Inflammatory macrophage treated with lipopolysaccharide for 1 hour (primary cell): ENCODE data around the gene PMM2.
A peak's percentile ranks its signal among the peaks of the same experiment; 100 is the strongest.
"Not testable (repeated sequence)": the region's sequence is repeated elsewhere in the genome, so short reads cannot be mapped to it uniquely, and the experiment has no call there.

Experiments used
- DNase-seq, 2 donors: peaks; one replicate each; pipeline ENCODE4 v3.0.0-alpha.2; 2020 to 2022

Gene PMM2

DNA sequence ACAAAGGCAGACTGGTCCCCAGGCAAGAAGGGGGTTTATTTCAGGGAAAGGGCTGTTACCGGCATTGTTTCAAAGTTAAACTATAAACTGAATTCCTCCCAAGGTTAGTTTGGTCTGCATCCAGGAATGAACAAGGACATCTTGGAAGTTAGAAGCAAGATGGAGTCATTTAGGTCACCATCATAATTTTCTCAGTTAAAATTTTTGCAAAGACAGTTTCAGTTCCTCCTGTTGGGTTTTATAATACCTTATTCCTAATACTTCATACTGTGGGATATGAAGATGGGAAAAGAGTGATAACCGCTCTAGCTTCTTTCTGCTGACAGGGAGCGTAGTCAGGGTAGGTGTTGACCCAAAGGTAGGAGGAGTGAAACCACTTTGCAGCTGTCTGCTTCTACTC is 24.8 kb downstream of the PMM2 start:
- DNase-seq, result no peak

DNA sequence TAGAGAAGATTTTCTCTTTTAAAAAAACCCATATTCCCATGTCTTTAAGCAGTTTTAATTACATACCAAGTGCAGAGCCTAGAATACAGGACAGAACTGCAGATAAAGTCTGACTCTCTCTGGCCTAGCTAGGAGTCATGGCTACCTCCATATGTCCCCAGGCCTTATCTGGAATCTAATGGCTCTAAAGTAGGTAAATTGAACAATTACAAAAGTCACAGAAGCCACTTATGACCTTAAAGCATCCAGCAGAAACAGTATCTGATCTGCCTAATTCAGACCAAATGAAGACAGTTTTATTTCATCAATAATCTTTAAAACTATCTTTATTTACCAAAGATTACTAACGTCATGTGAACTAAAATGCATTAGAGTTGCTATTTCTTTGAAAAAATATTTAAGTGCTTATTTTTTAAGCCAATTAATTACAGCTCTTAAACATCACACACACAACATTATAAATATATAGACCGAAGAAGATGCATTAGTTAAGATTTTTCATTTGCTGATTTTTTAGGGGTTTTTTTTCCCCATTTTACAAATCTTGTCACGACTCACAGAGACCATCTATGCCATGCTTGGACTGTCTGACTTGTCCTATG is 28.7 kb downstream of the PMM2 start:
- no peak for DNase-seq

DNA sequence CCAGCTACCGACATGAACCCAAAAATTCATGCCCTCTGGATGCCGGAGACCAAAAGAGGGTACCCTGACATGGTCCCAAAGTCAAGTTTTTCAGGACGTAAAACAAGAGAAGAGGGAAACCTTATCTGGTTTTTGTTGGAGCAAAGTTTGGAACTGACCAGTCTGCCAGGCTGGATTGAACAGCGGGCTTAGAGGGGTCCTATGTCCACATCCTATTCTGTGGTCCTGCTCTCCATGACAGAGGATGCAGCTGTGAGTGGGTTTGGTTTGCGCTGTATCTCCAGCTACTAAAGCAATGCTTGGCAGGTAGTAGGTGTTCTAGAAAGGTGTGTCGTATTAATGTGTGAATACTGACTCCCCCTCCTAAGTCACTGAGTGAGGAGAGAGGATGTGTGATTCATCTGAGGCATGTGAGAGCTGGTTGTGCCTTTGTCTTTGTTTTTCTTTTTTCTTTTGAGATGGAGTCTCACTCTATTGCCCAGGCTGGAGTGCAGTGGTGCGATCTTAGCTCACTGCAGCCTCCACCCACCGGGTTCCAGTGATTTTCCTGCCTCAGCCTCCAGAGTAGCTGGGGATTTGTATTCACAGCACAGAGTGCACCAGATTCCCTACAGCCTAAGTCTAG is 31.0 kb downstream of the PMM2 start:
- DNase-seq, result no peak

DNA sequence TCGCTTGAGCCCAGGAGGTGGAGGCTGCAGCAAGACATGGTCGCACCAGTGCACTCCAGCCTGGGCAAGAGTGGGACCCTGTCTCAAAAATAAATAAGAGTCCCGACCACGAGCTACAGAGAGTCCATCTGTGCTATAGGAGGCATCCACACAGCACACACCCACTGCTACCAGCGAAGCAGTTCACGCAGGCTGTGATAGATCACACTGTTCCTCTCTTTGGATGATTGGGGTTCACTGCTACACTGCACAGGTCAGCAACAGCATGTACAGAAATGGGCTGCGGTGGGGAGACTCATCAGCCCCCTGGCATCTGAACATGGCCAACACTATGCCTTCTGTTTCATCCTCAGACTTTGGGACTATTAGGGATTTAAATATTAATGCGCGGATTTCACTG is 33.8 kb downstream of the PMM2 start:
- DNase-seq, result no peak

DNA sequence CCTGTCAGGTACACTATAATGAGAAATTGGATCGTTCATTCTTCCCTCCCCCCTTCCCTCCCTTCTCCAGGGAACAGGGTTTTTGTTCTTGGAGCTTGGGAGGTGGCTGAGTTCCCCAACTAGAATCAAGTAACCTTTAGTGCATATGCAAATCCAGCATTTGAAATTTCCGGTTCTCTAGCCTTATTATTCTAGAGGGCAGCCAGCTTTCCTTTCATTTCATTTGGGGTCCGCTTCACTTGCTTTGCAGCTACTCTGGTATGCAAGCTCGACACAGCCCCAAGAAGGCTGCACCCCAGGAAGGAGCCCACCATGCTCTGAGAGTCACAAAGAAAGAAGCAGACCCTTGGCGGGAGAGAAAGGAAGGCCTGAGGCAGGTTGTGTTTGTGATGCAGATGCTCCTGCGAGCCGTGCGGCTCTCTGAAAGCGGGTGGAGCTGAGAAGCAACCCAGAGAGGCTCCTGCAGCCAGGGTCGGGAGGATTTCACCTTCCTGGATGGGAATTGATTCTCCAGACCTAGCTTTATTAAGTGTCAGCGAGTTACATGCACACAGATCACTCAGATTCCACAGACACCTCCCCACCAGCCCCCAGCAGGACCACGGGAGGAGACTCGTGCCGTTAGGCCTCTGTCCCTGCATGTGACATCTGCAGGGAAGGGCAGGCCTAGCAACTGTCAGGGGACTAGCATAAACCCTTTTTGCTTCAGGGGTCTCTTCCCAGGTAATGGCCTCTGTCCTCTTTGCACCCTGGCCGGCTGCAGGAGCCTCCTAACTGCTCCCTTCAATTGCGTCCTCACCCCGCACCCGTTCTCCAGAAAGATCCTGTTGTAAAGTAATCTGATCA is 34.5 kb downstream of the PMM2 start:
- DNase-seq, result no peak

DNA sequence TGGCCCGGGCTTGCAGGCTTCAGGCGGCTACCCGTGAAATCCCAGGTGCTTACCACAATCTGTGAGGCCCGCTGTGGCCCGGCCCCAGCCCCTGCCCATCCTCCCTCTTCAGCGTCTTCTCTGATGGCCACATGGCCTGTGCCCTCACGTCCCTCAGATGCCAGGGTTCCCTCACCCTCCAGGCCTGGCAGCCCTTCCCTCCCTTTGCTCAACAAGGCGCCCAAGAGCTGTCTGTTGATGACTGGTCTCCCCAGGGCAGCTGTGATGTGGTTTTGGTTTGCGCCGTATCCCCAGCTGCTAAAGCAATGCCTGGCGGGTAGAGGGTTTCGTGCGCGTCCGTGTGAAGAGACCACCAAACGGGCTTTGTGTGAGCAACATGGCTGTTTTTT is 35.1 kb downstream of the PMM2 start:
- no peak for DNase-seq

DNA sequence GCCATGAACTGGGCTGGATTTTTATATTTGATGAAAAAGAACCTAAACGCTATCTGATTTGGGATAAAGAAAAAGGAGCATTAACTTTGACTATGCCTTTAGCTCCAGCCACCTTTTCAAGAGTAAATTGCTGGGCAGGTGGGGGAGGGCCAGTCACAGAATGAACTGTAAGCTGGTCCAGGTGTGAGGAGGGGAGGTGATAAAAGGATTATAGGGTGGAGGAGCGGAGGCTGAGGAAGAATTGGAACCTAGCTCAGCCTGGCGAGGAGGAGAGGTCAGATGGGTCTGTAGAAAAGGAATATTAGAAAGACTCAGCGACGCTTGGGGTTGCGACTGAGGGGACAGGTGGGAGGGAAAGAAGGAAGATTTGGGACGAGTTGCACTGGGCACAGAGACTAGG is 39.2 kb downstream of the PMM2 start:
- not testable (repeated sequence) for DNase-seq

DNA sequence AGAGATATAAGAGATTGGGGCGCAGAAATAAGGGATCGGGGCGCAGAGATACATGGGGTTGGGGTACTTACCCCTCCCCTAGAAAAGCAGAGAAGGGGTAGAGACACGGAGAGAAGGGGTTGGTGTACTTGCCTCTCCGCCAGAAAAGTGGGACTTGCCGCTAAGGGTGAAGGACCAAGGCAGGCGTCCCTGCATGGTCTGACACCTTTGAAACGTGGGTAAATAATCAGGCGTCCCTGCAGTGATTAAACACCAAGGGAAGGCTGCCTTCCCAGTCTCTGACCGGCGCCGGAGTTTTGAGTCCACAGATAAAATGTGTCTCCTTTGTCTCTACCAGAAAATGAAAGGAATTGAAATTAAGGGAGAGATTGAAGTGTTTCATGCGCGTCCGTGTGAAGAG is 40.0 kb downstream of the PMM2 start:
- not testable (repeated sequence) for DNase-seq

DNA sequence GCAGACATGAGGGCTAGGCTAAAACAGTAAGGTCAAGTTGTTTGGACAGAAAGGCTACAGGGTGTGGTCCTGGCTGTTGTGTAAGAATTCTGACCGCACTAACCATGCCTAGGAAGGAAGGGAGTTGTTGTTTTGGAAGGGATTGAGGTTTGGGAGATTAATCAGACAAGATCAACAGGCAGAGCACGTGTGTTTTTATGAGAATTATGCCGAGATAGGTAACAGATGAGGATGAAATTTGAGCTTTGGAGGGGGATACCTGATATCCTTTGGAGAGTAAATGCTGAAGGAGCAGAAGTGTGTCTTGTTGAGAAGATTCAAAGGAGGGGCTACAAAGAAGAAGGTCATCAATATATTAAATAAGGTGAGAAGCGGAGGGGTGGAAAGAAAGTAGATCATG is 44.4 kb downstream of the PMM2 start:
- not testable (repeated sequence) for DNase-seq

DNA sequence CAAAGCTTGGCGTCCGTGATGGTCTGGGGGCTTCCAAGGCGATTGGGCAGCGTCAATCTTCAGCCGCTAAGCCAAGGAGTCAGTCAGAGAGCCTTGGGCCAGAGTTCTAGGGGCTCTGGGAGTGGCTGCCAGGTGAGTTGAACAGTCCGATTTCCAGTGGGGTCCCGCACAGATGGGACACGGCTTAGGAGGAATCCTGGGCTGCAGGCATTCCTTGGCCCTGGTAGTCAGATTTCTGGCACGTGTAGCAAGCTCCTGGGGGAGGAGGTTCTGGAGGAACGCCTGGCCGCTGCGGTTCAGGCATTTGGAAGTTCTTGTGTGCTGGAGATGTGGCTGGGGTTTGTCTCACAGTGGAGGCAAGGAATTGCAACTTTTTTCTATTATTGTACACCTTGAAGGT is 45.7 kb downstream of the PMM2 start:
- DNase-seq, result not testable (repeated sequence)

DNA sequence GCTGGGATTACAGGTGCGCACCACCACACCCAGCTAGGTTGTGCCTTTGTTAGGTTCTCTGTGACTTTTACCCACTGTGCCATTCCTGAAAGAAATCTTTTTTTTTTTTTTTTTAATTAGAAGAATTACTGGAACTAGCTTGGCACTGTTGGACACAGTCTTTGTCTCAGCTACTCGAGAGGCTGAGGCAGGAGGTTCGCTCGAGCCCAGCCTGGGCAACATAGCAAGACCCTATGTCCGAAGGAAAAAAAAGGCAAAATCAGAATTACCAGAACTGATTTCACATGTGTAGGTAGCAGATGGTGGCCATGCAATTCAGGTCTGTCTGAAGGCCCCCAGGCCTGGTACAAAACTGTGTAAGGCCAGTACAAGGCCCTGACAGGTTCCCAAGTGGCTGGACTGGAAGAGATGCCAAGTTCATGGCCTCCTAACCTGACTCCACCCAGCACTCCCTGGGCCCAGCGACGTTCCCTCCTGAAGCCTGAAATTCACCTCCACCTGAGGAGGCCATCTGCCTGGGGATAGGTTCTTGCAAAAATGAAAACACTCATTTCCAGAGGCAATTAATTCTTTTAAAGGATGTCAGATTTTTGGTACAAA is 48.2 kb downstream of the PMM2 start:
- DNase-seq, result no peak

DNA sequence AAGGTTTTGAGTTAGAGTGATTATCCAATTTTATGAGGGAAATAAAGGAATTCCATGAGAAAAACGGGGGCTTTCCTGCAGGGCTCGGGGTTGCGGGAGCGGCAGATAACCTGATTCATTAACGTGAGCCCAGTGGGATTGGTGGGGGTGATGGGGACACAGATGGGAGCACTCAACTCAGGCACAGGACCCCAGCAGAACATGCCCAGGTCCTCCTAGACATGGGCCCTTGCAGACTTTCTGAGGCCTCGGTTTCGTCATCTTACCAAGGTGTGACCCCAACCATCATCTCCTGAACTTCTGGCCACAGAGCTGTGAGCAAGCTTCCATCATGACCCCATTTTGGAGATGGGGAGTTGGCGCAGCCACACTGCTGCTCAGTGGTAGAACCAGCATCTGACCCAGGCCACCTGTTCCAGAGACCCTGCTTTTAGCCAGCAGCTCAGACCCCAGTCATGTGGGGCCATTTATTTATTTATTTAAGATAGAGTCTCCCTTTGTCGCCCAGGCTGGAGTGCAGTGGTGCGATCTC is 48.8 kb downstream of the PMM2 start:
- DNase-seq, result no peak

DNA sequence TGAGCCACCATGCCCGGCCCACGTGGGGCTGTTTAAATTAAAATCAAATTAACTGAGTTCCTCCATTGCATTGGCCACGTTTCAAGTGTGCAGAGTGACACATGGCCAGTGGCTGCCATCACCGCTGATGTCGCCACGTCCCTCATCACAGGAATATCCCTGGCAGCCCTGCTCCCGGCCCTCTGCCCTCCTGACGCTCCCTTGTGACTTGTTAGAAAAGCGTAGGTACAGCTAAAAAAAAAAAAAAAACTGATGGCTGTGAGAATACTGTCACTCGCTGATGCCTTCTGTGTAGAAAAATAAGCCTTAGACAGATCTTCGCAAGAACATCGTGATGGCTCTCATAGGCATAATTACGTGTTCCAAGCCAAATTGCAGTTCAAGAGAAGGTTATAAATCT is 49.5 kb downstream of the PMM2 start:
- DNase-seq, result no peak

DNA sequence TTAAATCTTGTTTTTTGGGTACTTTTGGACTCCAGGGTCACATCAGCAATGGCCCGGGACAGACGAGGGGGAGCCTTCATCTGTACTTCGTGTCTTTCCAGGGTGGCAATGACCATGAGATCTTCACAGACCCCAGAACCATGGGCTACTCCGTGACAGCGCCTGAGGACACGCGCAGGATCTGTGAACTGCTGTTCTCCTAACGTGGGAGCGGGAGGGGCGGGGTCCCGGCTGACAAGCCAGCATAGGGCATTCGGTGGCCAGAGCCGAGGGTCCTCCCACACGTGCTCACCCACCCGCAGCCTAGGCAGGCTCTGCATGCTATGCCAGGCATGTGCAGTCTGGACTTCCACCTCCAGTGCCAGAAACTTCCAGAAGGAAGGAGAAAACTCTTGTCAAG is 50.0 kb downstream of the PMM2 start:
- no peak for DNase-seq

DNA sequence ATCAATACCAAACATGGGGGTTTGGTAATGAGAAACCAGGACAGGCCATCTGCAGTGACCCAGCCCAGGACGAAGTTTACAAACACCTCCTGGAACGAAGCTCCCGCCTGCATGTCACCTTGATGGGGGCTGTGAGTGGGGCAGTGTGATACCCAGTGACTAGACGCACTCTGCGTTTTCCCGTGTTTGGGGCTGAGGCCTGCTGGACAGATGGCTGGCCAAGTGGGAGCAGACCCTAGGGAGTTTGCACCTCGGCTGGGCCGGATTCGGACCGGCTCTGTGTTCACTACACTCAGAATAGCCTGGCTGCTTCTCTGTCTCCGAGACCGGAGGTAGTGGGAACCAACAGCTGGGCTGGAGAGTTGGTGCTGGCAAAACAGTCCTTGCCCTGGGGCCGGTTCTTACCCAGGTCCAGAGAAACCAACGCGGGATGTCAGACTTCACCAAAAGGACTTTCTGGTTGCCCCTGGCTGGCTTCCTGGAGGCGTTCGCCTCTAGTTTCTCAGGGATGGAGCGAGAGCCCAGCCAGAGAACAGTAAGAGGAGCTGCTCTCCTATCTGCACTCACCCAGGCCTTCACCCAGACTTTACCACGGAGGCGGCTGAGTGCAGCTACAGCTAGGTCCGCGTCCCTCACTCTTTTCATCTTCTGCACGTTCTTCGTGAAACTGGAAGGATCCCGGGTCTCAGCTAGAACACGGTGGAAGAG is 50.7 kb downstream of the PMM2 start:
- no peak for DNase-seq

DNA sequence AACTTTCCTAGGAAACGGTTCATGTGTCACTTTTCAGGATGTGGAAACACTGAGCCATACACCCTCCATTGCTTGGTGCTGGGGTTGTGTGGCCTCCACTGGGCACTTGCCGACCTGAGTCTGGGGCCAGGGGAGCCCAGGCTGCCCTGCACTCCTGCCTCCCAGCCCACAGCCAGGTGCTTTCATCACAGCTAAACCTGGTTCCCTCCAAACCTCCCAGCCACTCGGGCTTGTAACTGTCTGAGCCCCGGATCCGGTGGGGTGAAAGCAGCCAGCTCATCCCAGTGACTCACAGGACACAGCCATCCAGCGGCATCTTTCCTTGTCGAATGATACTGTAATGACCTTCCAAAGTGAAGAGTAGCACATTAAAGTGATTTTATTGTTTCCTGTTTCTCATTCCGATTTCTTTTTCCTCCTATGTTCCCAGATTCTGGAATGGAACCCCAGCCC is 51.3 kb downstream of the PMM2 start:
- DNase-seq, result no peak

DNA sequence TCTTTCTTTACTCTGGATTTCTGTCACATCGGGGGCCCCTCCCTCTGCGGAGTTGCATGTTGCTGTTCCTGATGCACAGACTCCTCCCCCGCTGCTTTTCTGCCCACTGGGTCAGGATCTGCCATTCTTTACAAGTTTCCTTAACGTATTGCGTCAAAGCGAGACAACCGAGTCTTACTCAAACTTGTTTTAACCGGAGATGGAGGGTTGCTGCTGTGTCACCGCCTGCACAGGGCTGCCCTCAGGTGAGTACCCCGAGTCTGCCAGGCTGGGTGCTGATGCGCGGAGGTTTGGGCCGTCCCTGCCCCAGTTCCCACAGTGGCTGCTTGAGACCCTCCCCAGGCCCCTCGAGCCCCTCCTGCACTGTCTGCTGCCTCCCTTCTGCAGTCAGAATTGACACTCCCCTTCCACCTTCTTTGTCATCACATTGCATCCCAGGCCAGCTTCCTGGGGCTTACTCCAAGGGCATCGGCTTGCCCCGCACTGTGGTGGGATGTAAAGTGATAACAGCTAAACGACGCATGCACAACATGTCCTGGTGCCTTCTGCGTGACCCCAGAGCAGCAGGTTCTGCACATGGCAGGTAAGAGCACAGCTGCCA is 51.9 kb downstream of the PMM2 start:
- DNase-seq, result no peak

DNA sequence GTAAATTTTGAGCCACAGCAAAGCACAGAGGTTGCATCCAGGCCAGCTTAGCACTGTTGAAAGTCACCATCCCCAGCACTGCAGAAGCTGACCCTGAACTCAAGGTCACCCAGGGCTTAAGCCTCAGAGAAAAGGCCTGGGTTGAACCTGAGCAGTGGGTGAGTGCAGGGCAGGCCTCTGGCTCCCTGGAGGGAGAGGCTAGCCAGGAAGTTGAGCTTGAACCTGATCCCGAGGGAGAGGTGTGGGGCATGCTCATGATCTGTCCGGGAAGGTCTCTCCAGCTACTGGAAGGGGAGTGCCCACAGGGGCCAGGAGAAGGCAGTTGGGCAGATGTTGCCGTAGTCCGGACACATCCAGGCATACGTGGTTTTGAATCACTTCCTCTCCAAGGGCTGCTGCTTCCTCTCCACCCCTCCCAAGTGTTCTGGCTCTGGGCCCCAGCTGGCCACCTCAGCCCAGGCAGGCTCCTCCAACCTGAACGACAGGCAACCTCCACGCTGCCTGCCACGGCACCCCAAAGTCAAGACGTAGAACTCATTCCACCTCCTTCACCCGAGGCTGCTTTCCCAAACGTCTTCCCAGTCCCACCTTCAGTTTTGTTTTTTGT is 52.7 kb downstream of the PMM2 start:
- peak; percentile 42 to 51 for DNase-seq

DNA sequence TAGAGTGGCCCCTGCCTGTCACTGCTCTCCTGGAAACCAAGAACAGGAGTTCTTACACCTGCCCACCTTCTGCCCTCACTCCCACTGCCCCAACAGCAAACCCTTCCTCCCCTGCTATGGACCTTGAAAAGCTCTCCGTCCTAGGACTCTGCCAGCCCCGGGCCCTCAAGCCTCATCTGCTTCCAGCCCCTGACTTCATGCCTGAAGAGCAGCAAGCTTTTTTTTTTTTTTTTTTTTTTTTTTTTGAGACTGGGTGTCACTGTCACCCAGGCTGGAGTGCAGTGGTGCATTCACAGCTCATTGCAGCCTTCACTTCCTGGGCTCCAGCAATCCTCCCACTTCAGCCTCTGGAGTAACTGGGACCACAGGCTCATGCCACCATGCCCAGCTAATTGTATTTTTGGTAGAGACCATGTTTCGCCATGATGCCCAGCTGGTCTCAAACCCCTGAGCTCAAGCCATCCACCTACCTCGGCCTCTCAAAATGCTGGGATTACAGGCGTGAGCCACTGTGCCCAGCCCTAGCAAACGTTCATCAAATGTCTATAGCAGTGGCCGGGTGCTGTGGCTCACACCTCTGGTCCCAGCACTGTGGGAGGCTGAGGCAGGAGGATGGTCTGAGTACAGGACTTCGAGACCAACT is 54.2 kb downstream of the PMM2 start:
- DNase-seq, result no peak

DNA sequence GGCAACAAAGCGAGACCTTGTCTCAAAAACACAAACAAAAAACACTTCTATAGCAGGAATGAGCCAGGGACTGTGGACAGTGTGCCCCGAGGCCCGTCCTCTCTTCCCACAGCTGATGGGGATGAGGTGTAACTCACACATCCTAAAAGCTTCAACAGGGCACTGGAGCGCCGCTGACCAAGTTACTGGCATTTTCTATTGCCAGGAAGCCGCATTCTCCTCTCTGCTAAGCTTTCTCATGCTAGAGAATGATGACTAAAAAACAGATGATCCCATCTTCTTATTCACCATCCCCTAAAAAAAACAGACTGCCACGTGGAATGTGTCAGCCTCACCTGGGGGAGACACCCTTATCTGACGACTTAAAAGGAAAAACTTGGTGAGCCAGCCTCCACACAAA is 54.9 kb downstream of the PMM2 start:
- DNase-seq, result no peak

DNA sequence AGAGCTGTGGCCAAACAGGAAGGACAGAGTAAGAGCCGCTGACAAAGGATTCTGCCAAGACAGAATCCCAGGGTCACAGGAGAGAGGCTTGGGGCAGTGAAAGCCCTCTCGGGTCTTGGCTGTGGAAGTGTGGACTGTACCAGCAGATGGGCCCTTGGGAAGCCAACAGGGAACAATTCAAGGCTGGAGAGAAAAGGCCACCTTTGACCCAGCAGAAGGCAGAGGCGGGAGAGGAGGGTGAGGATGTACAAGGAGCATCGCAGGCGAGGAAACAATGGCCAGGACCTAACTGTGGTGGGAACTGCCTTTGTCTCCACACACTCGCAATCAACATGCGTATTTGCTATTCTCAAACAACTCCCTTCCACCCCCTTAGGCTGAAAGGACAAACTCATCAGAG is 55.5 kb downstream of the PMM2 start:
- no peak for DNase-seq
